Stromal cell of bone marrow (primary cell): Measurements from ENCODE around the gene TBC1D8B.
"Not testable (repeated sequence)": the region's sequence is repeated elsewhere in the genome, so short reads cannot be mapped to it uniquely, and the experiment has no call there.

Experiments
- DNase-seq: peaks from one replicate; pipeline ENCODE4 v3.0.0-alpha.2; 2012; ENCODE audit warnings: low read depth

The TBC1D8B gene

DNA sequence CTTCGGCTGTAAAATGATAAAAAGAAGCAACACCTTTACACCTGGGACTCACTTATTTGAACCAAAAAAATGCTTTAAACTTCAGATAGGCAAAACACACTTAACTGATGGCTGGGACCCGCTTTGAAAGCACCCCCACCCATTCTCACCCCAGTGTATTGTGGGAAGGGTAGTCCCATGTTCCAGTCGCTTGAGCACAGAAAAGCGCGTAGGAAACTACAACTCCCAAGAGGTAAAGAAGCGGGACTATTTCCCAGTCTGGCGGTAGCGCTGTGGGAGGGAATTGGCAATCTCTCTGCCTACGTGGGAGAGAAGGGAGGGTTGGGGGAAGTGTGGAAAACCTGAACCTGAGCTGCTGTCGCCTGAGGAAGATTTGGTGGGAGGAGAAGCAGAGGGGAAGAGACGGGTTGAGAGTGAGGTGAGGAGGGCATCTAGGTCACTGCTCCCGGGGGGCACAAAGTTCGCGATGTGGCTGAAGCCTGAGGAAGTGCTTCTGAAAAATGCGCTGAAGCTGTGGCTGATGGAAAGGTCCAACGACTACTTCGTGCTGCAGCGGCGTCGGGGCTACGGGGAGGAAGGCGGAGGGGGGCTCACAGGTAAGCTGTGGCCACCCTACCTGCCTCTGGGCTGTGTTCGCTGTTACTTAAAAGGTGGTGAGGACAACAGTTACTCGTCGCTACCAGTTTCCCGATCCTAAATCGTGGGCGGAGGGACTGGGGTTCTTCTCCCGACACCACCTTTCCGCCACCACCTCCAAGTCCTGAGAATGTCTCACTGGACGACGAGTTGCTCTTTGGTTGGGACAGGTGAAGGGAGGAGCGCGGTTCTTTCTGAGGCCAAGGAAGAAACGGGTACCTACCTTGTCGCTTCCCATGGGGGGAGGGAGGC, at the start of gene TBC1D8B:
Gene TBC1D8B (plus strand): TSS at position 286 of the 888 bp plus-strand sequence. CDS start 181 bp downstream, at position 467.
- peak; percentile 87 for DNase-seq

DNA sequence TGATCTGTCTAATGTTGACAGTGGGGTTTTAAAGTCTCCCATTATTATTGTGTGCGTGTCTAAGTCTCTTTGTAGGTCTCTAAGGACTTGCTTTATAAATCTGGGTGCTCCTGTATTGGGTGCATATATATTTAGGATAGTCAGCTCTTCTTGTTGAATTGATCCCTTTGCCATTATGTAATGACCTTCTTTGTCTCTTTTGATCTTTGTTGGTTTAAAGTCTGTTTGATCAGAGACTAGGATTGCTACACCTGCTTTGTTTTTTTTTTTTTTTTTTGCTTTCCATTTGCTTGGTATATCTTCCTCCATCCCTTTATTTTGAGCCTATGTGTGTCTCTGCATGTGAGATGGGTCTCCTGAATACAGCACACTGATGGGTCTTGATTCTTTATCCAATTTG, 33.2 kb upstream of the TBC1D8B start:
- DNase-seq = not testable (repeated sequence)

DNA sequence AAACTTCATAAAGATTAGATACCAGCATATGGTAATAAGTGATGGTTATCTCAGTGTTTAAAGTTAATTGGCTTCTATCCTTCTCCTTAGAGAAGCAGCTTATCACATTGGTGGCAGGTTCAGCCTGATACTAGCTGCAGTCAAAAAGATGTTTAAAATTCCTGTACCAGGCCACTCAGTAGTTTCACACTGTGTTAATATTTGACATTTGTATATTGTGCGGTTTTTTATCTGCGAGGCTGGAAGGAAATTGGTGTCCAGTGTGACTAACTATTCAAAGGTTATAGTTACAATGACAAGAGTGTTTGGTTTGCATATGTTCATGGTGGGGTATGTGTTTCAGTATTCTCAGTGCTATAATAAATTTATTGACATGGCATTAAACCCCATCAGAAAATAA, 27.5 kb upstream of the TBC1D8B start:
- DNase-seq = no peak

DNA sequence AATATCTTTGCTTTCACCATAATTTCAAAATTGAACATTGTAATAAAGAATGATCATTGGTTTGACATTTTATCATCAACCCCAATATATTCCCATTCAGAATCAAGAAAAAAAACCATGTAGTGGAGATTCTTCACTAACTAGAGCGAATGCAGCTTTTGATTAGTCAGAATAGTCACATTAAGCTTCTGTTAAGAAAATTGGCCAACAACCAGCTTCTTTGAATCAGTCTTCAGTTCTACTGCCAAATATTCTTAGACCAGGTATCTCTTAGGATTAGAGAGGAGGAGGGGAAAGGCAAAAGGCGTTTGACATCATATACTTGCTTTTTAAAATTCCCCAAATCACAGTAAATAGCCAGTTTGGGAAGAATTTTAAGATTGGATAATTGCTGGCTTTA, 22.2 kb upstream of the TBC1D8B start:
- no peak for DNase-seq

DNA sequence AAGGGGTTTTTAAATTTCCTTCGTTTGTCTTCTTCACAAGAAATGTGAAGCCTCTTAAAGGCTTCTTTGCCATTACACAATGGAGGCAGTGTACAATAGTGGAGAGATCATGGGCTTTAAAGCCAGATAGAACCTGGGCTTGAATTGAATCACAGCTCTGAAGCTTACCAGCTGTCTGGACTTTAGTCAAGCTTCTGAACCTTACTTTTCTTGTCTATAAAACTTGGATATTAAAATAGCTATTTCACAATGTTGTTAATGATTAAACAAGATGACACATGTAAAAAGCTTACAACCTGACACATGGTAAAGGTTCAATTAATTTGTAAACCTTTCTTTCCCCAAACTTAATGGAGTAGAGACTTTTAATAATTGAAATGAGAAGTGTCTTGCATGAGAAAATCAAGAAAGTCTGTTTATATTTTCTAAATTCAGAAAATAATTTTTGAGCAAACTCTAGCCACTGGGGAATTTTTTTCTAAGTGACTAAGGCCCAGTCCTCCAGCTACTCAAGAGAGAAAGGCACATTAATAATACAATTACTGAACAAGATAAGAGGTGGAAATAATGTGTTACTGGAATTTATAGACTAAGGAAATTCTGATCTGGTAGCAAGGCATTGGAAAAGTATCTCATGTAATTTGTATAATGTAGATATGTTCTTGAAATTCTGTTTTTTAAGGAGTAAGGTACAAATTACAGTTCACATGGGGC, 21.7 kb upstream of the TBC1D8B start:
- DNase-seq = no peak

DNA sequence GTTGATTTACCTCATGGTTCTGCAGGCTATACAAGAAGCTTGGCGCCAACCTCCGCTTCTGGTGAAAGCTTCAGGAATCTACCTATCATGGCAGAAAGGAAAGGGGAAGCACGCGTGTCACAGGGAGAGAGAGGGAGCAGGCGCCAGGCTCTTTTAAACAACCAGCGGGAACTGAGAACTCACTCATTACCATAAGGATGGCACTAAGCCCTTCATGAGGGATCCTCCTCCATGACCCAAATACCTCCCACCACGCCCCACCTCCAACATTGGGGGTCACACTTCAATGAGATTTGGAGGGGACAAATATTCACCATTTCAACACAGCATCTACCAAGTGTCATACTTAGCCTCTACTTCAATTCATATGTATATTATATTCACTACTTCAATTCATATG, 18.8 kb upstream of the TBC1D8B start:
- no peak for DNase-seq

DNA sequence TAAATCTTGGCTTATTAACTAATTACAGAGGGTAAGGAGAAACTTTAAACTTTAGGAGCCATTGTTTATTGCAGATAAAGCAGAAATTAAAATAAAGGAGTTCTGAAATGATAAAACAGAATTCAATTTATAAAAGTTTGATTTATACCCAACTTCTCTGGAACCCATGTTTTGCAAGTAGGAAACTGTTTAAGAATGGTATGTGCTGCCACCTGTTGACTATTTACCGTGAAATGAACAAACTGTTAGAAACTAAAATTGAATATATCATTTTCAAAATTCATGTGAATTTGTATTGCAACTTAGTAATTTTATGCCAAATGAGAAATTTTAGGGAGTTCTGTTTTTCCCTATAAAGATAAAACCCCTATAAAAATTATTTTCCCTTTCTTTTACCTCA, 11.0 kb upstream of the TBC1D8B start:
- DNase-seq = no peak

DNA sequence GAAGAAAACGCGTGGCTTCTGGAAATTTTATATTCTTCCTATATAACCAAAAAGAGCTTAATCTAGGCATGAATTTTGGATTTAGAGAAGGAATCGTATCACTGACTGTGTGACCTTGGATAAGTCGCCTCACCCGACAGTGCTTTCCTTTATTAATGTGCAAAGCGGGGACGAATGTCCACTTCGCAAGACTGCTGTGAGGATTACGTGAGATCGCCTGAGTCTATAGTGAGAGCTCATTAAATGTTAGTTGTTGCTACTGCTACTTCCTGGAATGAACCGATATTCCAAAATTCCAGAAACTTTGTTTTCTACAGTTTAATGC, 448 bp upstream of the TBC1D8B start:
- DNase-seq = peak; percentile 6

DNA sequence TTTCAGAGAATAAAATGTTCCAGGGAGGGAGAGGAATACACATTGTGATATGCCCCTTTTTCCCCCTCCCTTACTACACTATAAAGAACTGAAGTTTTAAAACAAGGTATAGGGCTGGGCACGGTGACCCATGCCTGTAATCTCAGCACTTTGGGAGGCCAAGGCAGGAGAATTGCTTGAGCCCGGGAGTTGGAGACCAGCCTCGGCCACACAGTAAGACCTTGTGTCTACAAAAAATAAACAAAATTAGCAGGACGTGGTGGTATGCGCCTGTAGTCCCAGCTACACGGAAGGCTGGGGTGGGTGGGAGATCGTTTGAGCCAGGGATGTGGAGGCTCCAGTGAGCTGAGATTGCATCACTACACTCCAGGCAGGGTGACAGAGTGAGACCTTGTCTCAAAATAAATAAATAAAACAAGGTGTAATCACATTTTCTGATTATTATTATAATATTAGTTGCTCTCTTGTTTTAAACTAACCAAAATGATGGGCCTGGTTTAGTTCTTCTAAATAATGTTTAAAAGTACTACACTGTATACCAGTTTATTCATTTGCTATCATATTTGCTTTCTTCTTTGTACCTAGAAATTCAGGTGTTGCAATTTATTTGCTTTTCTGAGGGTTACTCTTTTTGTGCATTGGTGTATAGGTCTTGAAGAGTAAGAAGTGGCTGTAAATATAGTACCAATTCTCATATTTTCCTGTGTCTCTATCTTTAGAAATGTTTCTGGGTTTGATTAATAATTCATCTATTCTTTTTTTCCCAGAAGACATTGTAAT, 8.8 kb downstream of the TBC1D8B start:
- no peak for DNase-seq

DNA sequence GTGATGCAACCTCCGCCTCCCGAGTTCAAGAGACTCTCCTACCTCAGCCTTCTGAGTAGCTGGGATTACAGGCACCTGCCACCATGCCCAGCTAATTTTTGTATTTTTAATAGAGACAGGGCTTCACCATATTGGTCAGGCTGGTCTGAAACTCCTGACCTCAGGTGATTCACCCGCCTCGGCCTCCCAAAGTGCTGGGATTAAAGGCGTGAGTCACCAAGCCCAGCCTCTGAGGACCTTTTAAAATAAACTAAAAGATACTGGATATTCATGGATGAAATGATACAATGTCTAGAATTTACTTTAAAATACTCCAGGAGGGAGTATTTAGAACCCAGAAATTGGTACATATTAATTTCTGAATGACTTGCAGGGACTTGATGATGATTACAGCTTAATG, 10.5 kb downstream of the TBC1D8B start:
- DNase-seq = not testable (repeated sequence)

DNA sequence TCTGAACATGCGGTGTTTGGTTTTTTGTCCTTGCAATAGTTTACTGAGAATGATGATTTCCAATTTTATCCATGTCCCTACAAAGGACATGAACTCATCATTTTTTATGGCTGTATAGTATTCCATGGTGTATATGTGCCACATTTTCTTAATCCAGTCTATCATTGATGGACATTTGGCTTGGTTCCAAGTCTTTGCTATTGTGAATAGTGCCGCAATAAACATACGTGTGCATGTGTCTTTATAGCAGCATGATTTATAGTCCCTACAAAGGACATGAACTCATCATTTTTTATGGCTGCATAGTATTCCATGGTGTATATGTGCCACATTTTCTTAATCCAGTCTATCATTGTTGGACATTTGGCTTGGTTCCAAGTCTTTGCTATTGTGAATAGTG, 11.6 kb downstream of the TBC1D8B start:
- DNase-seq = not testable (repeated sequence)

DNA sequence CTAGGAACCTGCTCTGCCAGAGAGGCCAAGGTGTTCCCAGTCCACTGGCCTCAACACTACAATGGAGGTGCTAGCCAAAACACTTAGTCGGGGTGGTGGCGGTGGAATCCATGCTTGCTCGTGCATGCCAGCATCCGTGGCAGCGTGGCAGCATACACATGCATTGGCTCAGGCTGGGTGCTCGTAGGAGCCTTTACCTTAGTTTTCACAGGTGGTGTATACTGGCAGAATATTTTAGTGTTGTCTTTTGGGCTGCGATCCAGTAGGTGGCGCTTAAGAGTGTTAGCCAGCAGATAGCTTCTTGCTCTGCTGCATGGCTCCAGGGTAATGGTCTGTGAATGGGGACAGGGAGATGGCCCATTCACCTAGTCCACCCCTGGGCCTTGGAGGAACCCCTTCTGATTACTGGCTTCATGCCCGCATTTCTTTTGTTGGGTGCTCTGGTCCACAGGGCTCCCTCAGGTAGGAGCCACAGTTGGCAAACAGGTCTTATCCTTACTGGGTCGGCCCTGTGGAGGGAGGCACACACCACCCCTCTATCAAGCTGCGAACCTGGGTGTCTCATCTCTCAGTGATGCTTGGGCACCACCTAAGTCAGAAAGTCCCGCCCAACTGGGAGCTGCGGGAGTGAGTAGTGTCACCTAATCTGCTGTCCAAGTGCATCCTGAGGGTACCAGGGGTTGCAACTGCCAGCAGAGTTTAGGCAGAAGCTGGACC, 60.7 kb downstream of the TBC1D8B start:
- no peak for DNase-seq

DNA sequence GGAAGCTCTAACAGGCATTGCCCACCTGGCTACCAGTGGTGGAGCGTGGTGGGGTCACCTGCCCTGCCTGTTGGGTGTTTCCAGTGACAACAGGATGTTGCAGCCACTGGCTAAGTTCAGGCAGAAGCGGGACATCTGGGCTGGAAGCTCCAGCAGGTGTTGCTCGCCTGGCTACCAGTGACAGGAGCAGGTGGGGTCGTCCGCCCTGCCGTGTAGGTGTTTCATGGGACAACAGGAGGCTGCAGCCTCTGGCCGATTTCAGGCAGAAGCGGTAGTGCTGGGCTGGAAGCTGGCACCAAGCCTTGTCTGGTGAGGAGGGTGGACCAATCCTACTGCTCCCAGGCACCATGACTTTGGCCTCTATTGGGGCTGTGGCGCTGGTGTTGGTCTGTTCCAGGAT, 61.2 kb downstream of the TBC1D8B start:
- DNase-seq = no peak

DNA sequence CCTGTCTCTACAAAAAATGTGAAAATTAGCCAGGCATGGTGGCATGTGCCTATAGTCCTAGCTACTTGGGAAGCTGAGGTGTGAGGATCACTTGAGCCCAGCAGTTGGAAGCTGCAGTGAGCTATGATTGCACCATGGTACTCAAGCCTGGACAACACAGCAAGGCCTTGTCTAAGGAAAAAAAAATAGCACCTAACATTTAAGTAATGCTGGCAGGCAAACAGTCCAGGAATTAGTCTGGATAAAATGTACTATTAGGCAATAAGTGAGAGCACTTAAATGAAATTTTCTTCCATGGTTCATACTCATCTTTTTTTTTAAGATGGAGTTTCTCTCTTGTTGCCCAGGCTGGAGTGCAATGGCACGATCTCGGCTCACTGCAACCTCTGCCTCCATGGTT, 70.3 kb downstream of the TBC1D8B start:
- not testable (repeated sequence) for DNase-seq

DNA sequence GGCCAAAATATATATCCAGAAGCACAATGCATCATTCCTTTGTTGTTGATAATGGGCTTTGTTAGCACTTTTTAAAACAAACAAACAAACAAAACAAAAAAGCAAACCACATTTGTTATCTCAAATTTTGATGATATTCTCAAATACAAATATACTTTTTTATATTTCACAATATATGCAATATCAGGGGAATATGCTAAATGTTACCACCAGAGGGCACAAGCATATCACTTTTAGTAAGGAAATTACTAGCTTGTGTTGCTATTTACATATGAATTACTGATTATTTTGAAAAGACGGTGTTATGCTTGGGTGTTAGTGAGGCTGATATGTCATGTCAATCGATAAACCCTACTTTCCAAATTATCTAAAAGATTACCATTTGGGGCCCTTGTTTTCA, 71.6 kb downstream of the TBC1D8B start:
- no peak for DNase-seq

DNA sequence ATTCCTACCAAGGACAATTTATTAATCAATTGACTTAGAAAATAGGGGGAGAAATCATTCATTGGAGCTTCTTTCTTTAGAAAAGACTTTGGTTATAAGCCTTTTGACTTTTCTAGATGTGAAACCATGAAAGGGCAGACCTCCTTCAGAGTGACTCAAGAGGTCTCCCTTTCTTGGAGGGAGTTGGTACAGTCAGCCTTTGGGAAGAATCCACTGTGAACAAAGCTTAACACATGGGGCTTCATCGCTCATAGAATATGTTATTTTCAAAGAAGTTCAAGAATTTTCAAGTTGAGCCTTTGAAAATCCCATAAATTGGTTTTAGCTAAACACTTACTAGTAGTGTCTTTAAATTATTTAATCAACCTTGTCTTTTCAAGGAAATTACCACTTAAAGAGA, 72.7 kb downstream of the TBC1D8B start:
- no peak for DNase-seq

DNA sequence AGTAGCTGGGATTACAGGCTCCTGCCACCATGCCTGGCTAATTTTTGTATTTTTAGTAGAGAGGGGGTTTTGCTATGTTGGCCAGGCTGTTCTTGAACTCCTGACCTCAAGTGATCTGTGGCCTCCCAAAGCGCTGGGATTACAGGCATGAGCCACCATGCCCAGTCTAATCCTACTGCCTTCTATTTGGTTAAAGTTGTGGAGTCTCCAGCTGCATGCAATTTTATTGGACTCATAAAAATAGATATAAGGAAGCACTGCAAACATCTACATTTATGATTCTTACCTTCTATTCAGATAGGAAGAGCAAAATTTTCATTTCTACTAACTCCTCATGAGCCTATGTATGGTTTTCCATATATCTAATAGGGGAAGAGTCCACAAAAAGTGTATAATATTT, 87.0 kb downstream of the TBC1D8B start:
- no peak for DNase-seq

DNA sequence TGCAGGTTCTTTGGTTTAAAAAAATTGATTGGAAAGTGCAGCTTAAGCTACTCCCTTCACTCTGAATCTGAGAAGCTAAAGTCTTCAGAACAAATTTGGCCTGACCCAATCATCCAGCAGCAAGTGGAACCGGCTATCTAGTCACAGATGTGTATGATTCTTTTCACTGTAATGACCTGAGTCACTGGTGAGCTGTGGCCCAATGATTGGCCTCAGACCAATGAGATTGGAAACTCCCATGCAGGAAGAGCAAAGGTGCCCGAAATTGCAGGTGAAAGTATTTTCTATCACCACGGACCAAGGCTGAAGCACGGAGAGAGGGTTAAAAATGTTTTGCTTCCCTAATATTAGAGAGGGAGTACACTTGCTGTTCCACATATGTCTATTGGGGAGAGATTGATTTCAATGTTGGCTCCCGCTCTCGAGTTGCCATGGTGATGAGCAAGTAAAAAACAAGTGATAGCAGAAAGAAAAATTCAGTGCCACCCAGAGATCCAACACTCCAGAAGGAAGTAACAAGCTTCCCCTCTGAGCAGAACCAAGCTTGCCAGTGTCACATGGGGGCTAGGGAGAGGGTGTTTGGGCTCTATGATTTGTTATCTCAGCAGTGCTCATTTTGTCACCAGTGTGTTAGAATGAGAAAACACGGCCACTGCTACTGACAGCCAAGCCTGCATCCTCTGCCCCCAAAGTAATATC, 89.4 kb downstream of the TBC1D8B start:
- DNase-seq = no peak

DNA sequence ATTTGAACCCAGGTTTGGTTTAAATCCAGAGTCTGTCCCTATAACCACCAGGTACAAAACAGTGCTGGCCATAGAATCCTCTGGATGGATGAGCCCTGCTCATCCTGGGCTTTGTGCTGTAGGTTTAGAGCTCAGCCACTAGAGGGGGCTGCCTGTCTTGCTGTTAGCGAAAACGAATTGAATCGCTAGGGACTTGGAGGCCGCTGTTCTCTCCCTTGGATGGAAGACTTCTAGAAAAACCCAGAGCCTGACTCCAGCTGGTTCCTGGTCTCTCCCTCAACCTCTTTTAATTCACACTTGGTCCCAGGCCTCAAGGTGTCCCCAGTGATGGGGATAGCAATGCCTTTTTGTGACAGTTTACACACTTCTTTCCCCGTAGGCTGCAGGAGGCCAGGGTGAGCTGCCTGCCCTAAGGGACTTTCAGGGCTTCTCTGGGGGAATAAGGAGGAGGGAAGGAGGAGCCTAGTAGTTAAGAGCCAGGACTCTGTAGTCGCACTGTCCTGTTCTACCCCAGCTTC, 92.0 kb downstream of the TBC1D8B start:
- DNase-seq = peak; percentile 50

DNA sequence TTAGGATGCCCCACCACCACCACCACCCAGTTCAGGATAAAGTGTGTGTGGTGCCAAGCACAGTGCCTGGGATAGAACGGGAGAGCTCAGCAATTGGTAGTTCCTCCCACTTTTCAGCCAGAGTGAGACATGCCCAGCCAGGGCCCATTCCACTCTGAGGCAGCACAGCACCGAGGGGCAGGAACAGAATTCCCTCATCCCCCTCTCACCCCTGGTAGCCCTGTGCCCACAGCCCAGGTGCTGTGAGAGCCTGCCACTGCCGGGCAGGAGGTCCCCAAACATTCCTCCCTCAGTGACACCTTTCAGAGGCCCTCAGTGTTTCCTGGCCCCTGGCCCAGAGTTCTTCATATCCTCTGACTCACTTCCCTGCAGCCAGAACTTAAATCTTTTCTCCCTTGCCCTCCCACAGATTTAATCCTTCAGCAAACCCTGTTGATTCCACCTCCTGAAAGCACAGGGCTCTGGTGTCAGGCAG, 92.5 kb downstream of the TBC1D8B start:
- peak; percentile 51 for DNase-seq

DNA sequence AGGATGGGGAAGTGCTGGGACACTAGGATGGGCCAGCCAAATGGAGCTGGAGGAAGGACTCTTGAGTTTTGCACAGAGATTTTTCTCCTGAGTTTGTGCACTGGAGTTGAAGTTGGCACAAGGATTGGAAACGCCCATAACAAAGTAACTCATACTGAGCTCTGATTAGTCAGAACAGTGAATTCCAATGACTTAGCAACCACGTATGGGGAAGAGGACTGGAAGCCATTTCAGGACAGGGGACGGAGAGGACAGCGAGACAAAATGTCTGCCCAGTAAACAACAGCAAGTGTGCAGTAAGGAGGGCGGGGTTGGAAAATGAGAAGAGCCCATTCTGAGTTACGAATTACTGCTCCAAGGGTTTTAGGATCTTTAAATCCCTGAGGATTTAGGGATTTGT, 94.8 kb downstream of the TBC1D8B start:
- DNase-seq = peak; percentile 38
